SU-DHL-6 (cell line): ENCODE data around the gene MYO15A.

Experiments used
- H2AFZ ChIP-seq: fragments of 200-600 bp; sonication (generic); 2 replicates; pipeline ENCODE4 v1.6.1; 2014; ENCODE audit warnings: low read depth, mild to moderate bottlenecking, moderate library complexity, mixed read lengths, antibody characterized with exemption, low read length; ENCODE audit not compliant: severe bottlenecking
- H3F3A ChIP-seq: fragments of 200-600 bp; shearing (Covaris generic); 2 replicates; pipeline ENCODE4 v1.6.0; 2016; ENCODE audit warnings: antibody characterized with exemption, mild to moderate bottlenecking; ENCODE audit not compliant: insufficient read depth
- H3K27ac ChIP-seq: fragments of 200-600 bp; sonication (generic); 2 replicates; pipeline ENCODE4 v1.5.1; 2016; ENCODE audit warnings: low read depth, mild to moderate bottlenecking, low read length, moderate library complexity, mixed read lengths
- H3K27me3 ChIP-seq: fragments of 200-600 bp; sonication (generic), shearing (Covaris generic); 2 replicates; pipeline ENCODE4 v1.6.0; 2014; ENCODE audit warnings: mild to moderate bottlenecking, low read length
- H3K36me3 ChIP-seq: fragments of 200-600 bp; sonication (generic); 2 replicates; pipeline ENCODE4 v1.6.1; 2014; ENCODE audit warnings: mild to moderate bottlenecking, low read length, mixed read lengths
- H3K4me2 ChIP-seq: fragments of 300-600, 200-600 bp; shearing (Covaris generic), sonication (generic); 2 replicates; pipeline ENCODE4 v1.6.0; 2014; ENCODE audit warnings: low read length, low read depth, mild to moderate bottlenecking; ENCODE audit not compliant: poor library complexity, severe bottlenecking
- H3K4me3 ChIP-seq: fragments of 200-600 bp; sonication (generic); 2 replicates; pipeline ENCODE4 v1.5.1; 2014; ENCODE audit warnings: antibody characterized with exemption, low read length, mild to moderate bottlenecking, mixed read lengths; ENCODE audit not compliant: insufficient read depth, poor library complexity, severe bottlenecking
- H3K79me2 ChIP-seq: fragments of 200-600 bp; sonication (generic); 2 replicates; pipeline ENCODE4 v1.6.1; 2014; ENCODE audit warnings: mild to moderate bottlenecking, low read length, moderate library complexity; ENCODE audit not compliant: insufficient read depth
- H3K9ac ChIP-seq: fragments of 200-600 bp; sonication (generic); 2 replicates; pipeline ENCODE4 v1.7.0; 2014; ENCODE audit warnings: mild to moderate bottlenecking, low read length
- H3K9me2 ChIP-seq: fragments of 200-600 bp; sonication (generic); replicated peaks from 2 replicates; pipeline ENCODE4 v1.6.1; 2014; ENCODE audit warnings: low read length; ENCODE audit not compliant: insufficient read depth
- H3K9me3 ChIP-seq: fragments of 200-600 bp; sonication (generic); 2 replicates; pipeline ENCODE4 v1.6.1; 2014; ENCODE audit warnings: low read length, mixed read lengths; ENCODE audit not compliant: insufficient read depth
- H4K20me1 ChIP-seq: fragments of 200-600 bp; sonication (generic); 2 replicates; pipeline ENCODE4 v1.6.1; 2014; ENCODE audit warnings: low read depth, mild to moderate bottlenecking, antibody characterized with exemption, low read length, moderate library complexity, mixed read lengths
- EZH2phosphoT487 ChIP-seq: fragments of 200-600 bp; sonication (generic), shearing (Covaris generic); conservative IDR thresholded peaks from 2 replicates; pipeline ENCODE4 v1.6.1; 2018; ENCODE audit warnings: mild to moderate bottlenecking, antibody characterized with exemption, low read length, moderate library complexity, mixed read lengths
- TF ChIP-seq, protein P1 (sequence below): fragments of 200-600 bp; sonication (generic); IDR thresholded peaks from one replicate; pipeline ENCODE4 v1.5.1; 2017; ENCODE audit warnings: antibody characterized with exemption, mild to moderate bottlenecking, low read length, moderate library complexity; ENCODE audit not compliant: insufficient read depth, poor library complexity, severe bottlenecking

MYO15A gene

DNA sequence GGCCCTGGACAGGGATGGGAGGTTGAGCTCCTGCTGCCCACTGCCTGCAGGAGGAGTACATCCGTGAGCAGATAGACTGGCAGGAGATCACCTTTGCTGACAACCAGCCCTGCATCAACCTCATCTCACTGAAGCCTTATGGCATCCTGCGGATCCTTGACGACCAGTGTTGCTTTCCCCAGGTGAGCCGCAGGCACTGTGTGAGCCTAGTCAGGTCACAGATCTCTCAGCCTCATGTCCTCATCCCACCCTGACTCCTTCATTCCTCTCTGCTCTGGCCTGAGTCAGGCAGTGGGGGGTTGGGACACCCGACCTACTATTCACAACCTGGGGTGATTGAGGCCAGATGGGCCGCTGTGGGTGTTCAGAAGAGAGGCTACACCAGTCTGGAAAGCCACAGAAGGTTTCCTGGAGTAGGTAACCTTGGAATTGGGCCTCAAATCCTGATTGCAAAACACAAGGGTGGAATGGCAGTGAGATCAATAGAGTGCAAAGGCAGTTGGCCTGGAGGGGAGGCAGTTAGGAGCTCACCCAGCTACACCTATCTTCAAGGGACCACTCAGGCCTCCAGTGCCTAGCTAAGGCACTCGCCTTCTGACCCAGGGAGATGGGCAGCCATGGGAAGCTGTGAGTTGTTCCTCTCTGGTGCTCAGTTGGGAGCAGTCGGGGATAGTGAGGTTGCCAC, 29.7 kb downstream of the MYO15A start:
- Histone ChIP-seq H2AFZ (no peak overlapping the region), H3K27me3 (no peaks in the 10 kb centered on the region), H3K27ac (no peak overlapping the region), H3K79me2 (no peaks in the 10 kb centered on the region), H3K9me3 (no peaks in the 10 kb centered on the region), H3F3A (no peaks in the 10 kb centered on the region), H3K9me2 (no peaks in the 10 kb centered on the region), H3K4me2 (no peak overlapping the region), H3K4me3 (no peak overlapping the region), H3K9ac (no peak overlapping the region), H3K36me3 (no peaks in the 10 kb centered on the region), H4K20me1 (no peaks in the 10 kb centered on the region)
- TF ChIP-seq EZH2phosphoT487 = no peak
- TF ChIP-seq, protein P1, sequence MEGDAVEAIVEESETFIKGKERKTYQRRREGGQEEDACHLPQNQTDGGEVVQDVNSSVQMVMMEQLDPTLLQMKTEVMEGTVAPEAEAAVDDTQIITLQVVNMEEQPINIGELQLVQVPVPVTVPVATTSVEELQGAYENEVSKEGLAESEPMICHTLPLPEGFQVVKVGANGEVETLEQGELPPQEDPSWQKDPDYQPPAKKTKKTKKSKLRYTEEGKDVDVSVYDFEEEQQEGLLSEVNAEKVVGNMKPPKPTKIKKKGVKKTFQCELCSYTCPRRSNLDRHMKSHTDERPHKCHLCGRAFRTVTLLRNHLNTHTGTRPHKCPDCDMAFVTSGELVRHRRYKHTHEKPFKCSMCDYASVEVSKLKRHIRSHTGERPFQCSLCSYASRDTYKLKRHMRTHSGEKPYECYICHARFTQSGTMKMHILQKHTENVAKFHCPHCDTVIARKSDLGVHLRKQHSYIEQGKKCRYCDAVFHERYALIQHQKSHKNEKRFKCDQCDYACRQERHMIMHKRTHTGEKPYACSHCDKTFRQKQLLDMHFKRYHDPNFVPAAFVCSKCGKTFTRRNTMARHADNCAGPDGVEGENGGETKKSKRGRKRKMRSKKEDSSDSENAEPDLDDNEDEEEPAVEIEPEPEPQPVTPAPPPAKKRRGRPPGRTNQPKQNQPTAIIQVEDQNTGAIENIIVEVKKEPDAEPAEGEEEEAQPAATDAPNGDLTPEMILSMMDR = no peak

DNA sequence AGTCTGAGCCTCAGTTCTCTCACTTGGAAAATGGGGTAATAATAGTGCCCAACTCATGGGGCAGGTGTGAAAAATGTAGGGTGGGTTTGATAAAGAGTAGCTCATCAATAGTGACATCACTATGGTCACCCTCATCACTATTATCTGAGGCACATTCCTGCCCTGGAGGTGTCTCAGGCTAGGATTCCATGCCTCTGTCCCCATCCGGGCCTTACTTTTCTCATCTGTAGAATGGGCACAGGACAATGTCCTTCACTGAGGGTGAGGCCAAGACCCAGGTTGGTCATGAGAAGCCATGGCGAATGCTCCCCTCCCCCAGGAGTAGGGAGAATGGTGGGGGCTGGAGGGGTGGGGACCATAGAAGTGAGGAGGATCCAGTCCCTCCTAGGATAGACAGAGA, 30.5 kb downstream of the MYO15A start:
- no peaks in the 10 kb centered on the region for H3K79me2 ChIP-seq
- TF ChIP-seq, protein P1 = no peak
- no peak for TF ChIP-seq EZH2phosphoT487

DNA sequence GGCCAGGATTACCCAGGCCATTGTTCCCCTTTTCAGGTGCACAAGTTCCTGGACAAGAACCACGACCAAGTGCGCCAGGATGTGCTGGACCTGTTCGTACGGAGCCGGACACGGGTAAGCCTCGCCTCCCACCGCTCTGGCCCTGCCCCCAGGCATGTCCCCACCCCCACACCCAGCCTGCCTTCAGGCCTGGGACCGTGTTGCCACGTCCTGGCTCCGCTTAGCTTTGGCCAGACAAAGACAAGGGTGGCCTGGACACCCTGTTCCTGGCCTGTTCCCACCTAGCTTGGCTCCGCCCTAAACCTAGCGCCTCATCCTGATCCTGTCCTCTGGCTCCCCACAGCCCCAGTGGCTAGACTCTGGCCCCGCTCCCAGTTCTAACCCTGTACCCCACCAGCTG, 30.9 kb downstream of the MYO15A start:
- H3K79me2 ChIP-seq = no peaks in the 10 kb centered on the region
- H4K20me1 ChIP-seq = no peaks in the 10 kb centered on the region
- H3K4me2 ChIP-seq = no peak overlapping the region
- H3F3A ChIP-seq = no peaks in the 10 kb centered on the region
- no peaks in the 10 kb centered on the region for H3K27me3 ChIP-seq
- H3K9ac ChIP-seq = no peak overlapping the region
- H3K9me2 ChIP-seq = no peaks in the 10 kb centered on the region
- TF ChIP-seq, protein P1 = no peak
- no peak for TF ChIP-seq EZH2phosphoT487
- H3K9me3 ChIP-seq = no peaks in the 10 kb centered on the region
- no peak overlapping the region for H2AFZ ChIP-seq
- no peaks in the 10 kb centered on the region for H3K36me3 ChIP-seq
- no peak overlapping the region for H3K4me3 ChIP-seq
- no peak overlapping the region for H3K27ac ChIP-seq

More for the DNA sequence above, 30.5 kb downstream of the MYO15A start:
- Histone ChIP-seq H3K9me3 (no peaks in the 10 kb centered on the region), H3K27me3 (no peaks in the 10 kb centered on the region), H3K36me3 (no peaks in the 10 kb centered on the region), H4K20me1 (no peaks in the 10 kb centered on the region), H3K27ac (no peak overlapping the region), H3K9me2 (no peaks in the 10 kb centered on the region), H3K4me2 (no peak overlapping the region), H3F3A (no peaks in the 10 kb centered on the region), H3K9ac (no peak overlapping the region), H3K4me3 (no peak overlapping the region), H2AFZ (no peak overlapping the region)
